MM.1S (cell line): ENCODE measurements around the gene PSRC1.

Experiments used
- CTCF ChIP-seq: fragments of 300-600 bp; sonication (generic); IDR thresholded peaks from 2 replicates; pipeline ENCODE4 v1.5.1; 2016; ENCODE audit warnings: antibody characterized with exemption, low read length, mixed read lengths
- EZH2 ChIP-seq: fragments of 300-600 bp; sonication (generic); optimal IDR thresholded peaks from 2 replicates; pipeline ENCODE3; 2017; ENCODE audit warnings: low read depth, mild to moderate bottlenecking, antibody characterized with exemption, low read length, mixed read lengths
- EZH2phosphoT487 ChIP-seq: fragments of 300-600 bp; sonication (generic); IDR thresholded peaks from 2 replicates; pipeline ENCODE4 v1.6.1; 2018; ENCODE audit warnings: antibody characterized with exemption, low read length

- no peak for TF ChIP-seq CTCF
- TF ChIP-seq EZH2phosphoT487: no peak
- TF ChIP-seq EZH2: no peak
Measured at GRCh38 chr1:109256971-109257681, 25.8 kb downstream of the PSRC1 start.
